Right atrium auricular region (tissue), 2 donors: ENCODE results near the gene AFMID. TPM values are rescaled to one million over a fixed set of nuclear protein-coding genes. Genes with fewer than 3 reads are reported as not detected.

Experiments used
- DNase-seq: peaks from one replicate; pipeline ENCODE4 v3.0.0-alpha.2; 2019; ENCODE audit warnings: low spot score
- H3K27ac ChIP-seq, 2 donors: fragments of 200-600 bp; sonication (generic); 1 replicate in 1 of 2; 2 replicates in 1 of 2; pipeline ENCODE4 v1.5.1; 2016 to 2019
- H3K27me3 ChIP-seq, 2 donors: fragments of 200-600 bp; sonication (generic); one replicate each; pipeline versions ENCODE4 v1.5.1 to v1.6.0; 2017 to 2019
- H3K36me3 ChIP-seq: fragments of 200-600 bp; sonication (generic); one replicate; pipeline ENCODE4 v1.5.1; 2016
- H3K4me1 ChIP-seq, 2 donors: fragments of 200-600 bp; sonication (generic); one replicate each; pipeline versions ENCODE4 v1.5.1 to v1.6.0; 2017 to 2019
- H3K4me3 ChIP-seq, 2 donors: fragments of 200-600 bp; sonication (generic); 1 replicate in 1 of 2; 2 replicates in 1 of 2; pipeline ENCODE4 v1.5.1; 2017 to 2019; ENCODE audit warnings: mild to moderate bottlenecking in 1 of 2, moderate library complexity in 1 of 2
- H3K9me3 ChIP-seq, 2 donors: fragments of 200-600 bp; sonication (generic); one replicate each; pipeline ENCODE4 v1.5.1; 2019
- CTCF ChIP-seq, 2 donors: fragments of 200-600 bp; sonication (generic); IDR thresholded peaks; one replicate each; pipeline ENCODE4 v1.5.1; 2019; ENCODE audit warnings: antibody characterized with exemption in 2 of 2
- total RNA-seq, 2 donors: library from RNA; depleted of rRNA; stranded (reverse); fragments of >200 nt; gene quantifications; one replicate each; pipeline ENCODE4 v1.1.0, GENCODE V29; 2016

AFMID gene
- total RNA-seq, 2 donors from 2014 or later, result 28.6 to 35.3 TPM

- peaks cover 0 to 13% of the 10 kb centered on the region in 2 donors for H3K4me1 ChIP-seq
- TF ChIP-seq CTCF (IDR thresholded peaks at IDR 0.05), result no peak
- no peak overlapping the region for H3K27ac ChIP-seq
- H3K9me3 ChIP-seq, result no peaks in the 10 kb centered on the region
- DNase-seq, result no peak
- no peaks in the 10 kb centered on the region for H3K27me3 ChIP-seq
- H3K4me3 ChIP-seq, result no peak overlapping the region
- H3K36me3 ChIP-seq, result no peaks in the 10 kb centered on the region
These were observed 6.7 kb upstream of the AFMID start for GRCh38 chr17:78180508-78180907.

- DNase-seq, result no peak
- TF ChIP-seq CTCF (IDR thresholded peaks at IDR 0.05), result no peak
- H3K9me3 ChIP-seq, result no peaks in the 10 kb centered on the region
- no peaks in the 10 kb centered on the region for H3K36me3 ChIP-seq
- peaks cover 0 to 14% of the 10 kb centered on the region in 2 donors for H3K4me1 ChIP-seq
- H3K27me3 ChIP-seq, result no peaks in the 10 kb centered on the region
- H3K27ac ChIP-seq, result no peak overlapping the region
- no peak overlapping the region for H3K4me3 ChIP-seq
These were observed 4.7 kb upstream of the AFMID start for GRCh38 chr17:78182504-78182903.

- Histone ChIP-seq H3K27ac (no peak overlapping the region), H3K9me3 (no peaks in the 10 kb centered on the region), H3K4me3 (no peak overlapping the region), H3K4me1 (peaks cover 0 to 27% of the 10 kb centered on the region in 2 donors), H3K36me3 (no peaks in the 10 kb centered on the region), H3K27me3 (no peaks in the 10 kb centered on the region)
- no peak for DNase-seq
- TF ChIP-seq CTCF (IDR thresholded peaks at IDR 0.05), result no peak
These were observed 3.2 kb upstream of the AFMID start for GRCh38 chr17:78183916-78184315.

GRCh38 chr17:78184351-78184750 is 2.8 kb upstream of the AFMID start:
- Histone ChIP-seq H3K4me3 (no peak overlapping the region), H3K36me3 (no peaks in the 10 kb centered on the region), H3K27ac (no peak overlapping the region), H3K27me3 (no peaks in the 10 kb centered on the region), H3K4me1 (peaks cover 0 to 28% of the 10 kb centered on the region in 2 donors), H3K9me3 (no peaks in the 10 kb centered on the region)
- TF ChIP-seq CTCF (IDR thresholded peaks at IDR 0.05), result no peak
- no peak for DNase-seq

GRCh38 chr17:78184868-78185267 is 2.3 kb upstream of the AFMID start:
- no peak for TF ChIP-seq CTCF (IDR thresholded peaks at IDR 0.05)
- Histone ChIP-seq H3K27me3 (no peaks in the 10 kb centered on the region), H3K9me3 (no peaks in the 10 kb centered on the region), H3K4me3 (no peak overlapping the region), H3K4me1 (peaks cover 0 to 28% of the 10 kb centered on the region in 2 donors), H3K36me3 (no peaks in the 10 kb centered on the region), H3K27ac (no peak overlapping the region)
- no peak for DNase-seq

GRCh38 chr17:78185981-78186691 is 1.0 kb upstream of the AFMID start:
- Histone ChIP-seq H3K27ac (peak overlapping the region; percentile 35 to 79), H3K36me3 (peaks cover 2% of the 10 kb centered on the region), H3K4me1 (peaks cover 0 to 28% of the 10 kb centered on the region in 2 donors), H3K27me3 (no peaks in the 10 kb centered on the region), H3K9me3 (no peaks in the 10 kb centered on the region), H3K4me3 (peak overlapping the region in 1 of 2 donors; percentile 61)
- no peak for DNase-seq
- TF ChIP-seq CTCF (IDR thresholded peaks at IDR 0.05), result no peak
